ENCODE measurements around the gene RARRES2. TPM values are rescaled to one million over a fixed set of nuclear protein-coding genes. Genes with fewer than 3 reads are reported as not detected.

RARRES2 gene
- total RNA-seq, 1 donor from 2014 or later: 305 TPM

GRCh38 chr7:150338166-150338829 is 3.1 kb downstream of the RARRES2 start:
- H3K36me3 ChIP-seq: no peaks in the 10 kb centered on the region
- H3K4me1 ChIP-seq: peaks cover 53% of the 10 kb centered on the region
- TF ChIP-seq CTCF (IDR thresholded peaks at IDR 0.05) (no peak), POLR2AphosphoS5 (IDR thresholded peaks at IDR 0.05; ENCODE audit: insufficient read depth in 1 of 2, low read depth in 1 of 2) (no peak), POLR2A (IDR thresholded peaks at IDR 0.05) (no peak)
- H3K4me3 ChIP-seq: no peak overlapping the region
- DNase-seq (ENCODE audit: extremely low spot score in 2 of 2): no peak
- peak overlapping the region; percentile 90 for H3K27ac ChIP-seq
- intact Hi-C loops (cut with DNase I): no loop called here
- no peaks in the 10 kb centered on the region for H3K27me3 ChIP-seq
- H3K9me3 ChIP-seq: no peaks in the 10 kb centered on the region

- intact Hi-C loops (cut with DNase I): no loop called here
- Histone ChIP-seq H3K9me3 (no peaks in the 10 kb centered on the region), H3K27me3 (no peaks in the 10 kb centered on the region), H3K4me1 (peaks cover 53% of the 10 kb centered on the region), H3K27ac (peak overlapping the region; percentile 90), H3K4me3 (no peak overlapping the region), H3K36me3 (no peaks in the 10 kb centered on the region)
- TF ChIP-seq POLR2AphosphoS5 (IDR thresholded peaks at IDR 0.05; ENCODE audit: insufficient read depth in 1 of 2, low read depth in 1 of 2): no peak
- no peak for TF ChIP-seq POLR2A (IDR thresholded peaks at IDR 0.05)
- TF ChIP-seq CTCF (IDR thresholded peaks at IDR 0.05): no peak
- no peak for DNase-seq (ENCODE audit: extremely low spot score in 2 of 2)
Observed at GRCh38 chr7:150337659-150338081, 3.8 kb downstream of the RARRES2 start.

GRCh38 chr7:150337179-150337578 is 4.2 kb downstream of the RARRES2 start:
- Histone ChIP-seq H3K27ac (peak overlapping the region; percentile 90), H3K4me1 (peaks cover 53% of the 10 kb centered on the region), H3K9me3 (no peaks in the 10 kb centered on the region), H3K27me3 (no peaks in the 10 kb centered on the region), H3K36me3 (no peaks in the 10 kb centered on the region), H3K4me3 (no peak overlapping the region)
- no peak for TF ChIP-seq POLR2A (IDR thresholded peaks at IDR 0.05)
- no peak for TF ChIP-seq POLR2AphosphoS5 (IDR thresholded peaks at IDR 0.05; ENCODE audit: insufficient read depth in 1 of 2, low read depth in 1 of 2)
- no peak for TF ChIP-seq CTCF (IDR thresholded peaks at IDR 0.05)
- no peak for DNase-seq (ENCODE audit: extremely low spot score in 2 of 2)
- intact Hi-C loops (cut with DNase I): no loop called here

- no peaks in the 10 kb centered on the region for H3K9me3 ChIP-seq
- H3K36me3 ChIP-seq: no peaks in the 10 kb centered on the region
- no peak for TF ChIP-seq CTCF (IDR thresholded peaks at IDR 0.05)
- TF ChIP-seq POLR2AphosphoS5 (IDR thresholded peaks at IDR 0.05; ENCODE audit: insufficient read depth in 1 of 2, low read depth in 1 of 2): no peak
- TF ChIP-seq POLR2A (IDR thresholded peaks at IDR 0.05): no peak
- DNase-seq (ENCODE audit: extremely low spot score in 2 of 2): no peak
- intact Hi-C loops (cut with DNase I): no loop called here
- no peaks in the 10 kb centered on the region for H3K27me3 ChIP-seq
- peak overlapping the region; percentile 90 for H3K27ac ChIP-seq
- H3K4me1 ChIP-seq: peaks cover 53% of the 10 kb centered on the region
- H3K4me3 ChIP-seq: no peak overlapping the region
Observed at GRCh38 chr7:150336746-150337145, 4.7 kb downstream of the RARRES2 start.

GRCh38 chr7:150335774-150336112 is 5.7 kb downstream of the RARRES2 start:
- Histone ChIP-seq H3K27me3 (no peaks in the 10 kb centered on the region), H3K27ac (peak overlapping the region; percentile 90), H3K4me1 (peaks cover 45% of the 10 kb centered on the region), H3K36me3 (no peaks in the 10 kb centered on the region), H3K9me3 (no peaks in the 10 kb centered on the region), H3K4me3 (peak overlapping the region in 1 of 2 donors; percentile 9)
- intact Hi-C loops (cut with DNase I): no loop called here
- TF ChIP-seq CTCF (IDR thresholded peaks at IDR 0.05): no peak
- no peak for TF ChIP-seq POLR2AphosphoS5 (IDR thresholded peaks at IDR 0.05; ENCODE audit: insufficient read depth in 1 of 2, low read depth in 1 of 2)
- no peak for TF ChIP-seq POLR2A (IDR thresholded peaks at IDR 0.05)
- no peak for DNase-seq (ENCODE audit: extremely low spot score in 2 of 2)

All from vagina (tissue), 2 donors.